HEK293 (cell line): Measurements from ENCODE around the gene GOLGA5.

Experiments used
- CTCF ChIA-PET: fragments of 350-600 bp; formaldehyde crosslinking; extraction: SDS; loops from one replicate; lab custom pipeline; 2021; ENCODE audit warnings: antibody characterized with exemption; lab: Yijun Ruan, JAX
- POLR2A ChIA-PET: fragments of 300-600 bp; formaldehyde crosslinking; extraction: SDS; loops from one replicate; lab custom pipeline; 2020; ENCODE audit warnings: antibody characterized with exemption, inconsistent platforms; lab: Yijun Ruan, JAX
- H3K27ac ChIP-seq: fragments of 200-500 bp; sonication (Bioruptor generic); 2 replicates; pipeline ENCODE4 v1.5.1; 2014; ENCODE audit warnings: low read depth, low read length, control low read depth, inconsistent platforms; ENCODE audit errors: extremely low read depth
- H3K36me3 ChIP-seq, 2 experiments: fragments of 200-500 bp in 1 of 2; sonication (Bioruptor generic) in 1 of 2; 1 replicate in 1 of 2; 2 replicates in 1 of 2; pipeline ENCODE4 v1.5.1; 2014 to 2017; ENCODE audit warnings: inconsistent platforms in 2 of 2, low read length in 2 of 2; ENCODE audit not compliant: control insufficient read depth in 2 of 2, insufficient read depth in 1 of 2
- H3K4me1 ChIP-seq: fragments of 200-500 bp; sonication (Bioruptor generic); 2 replicates; pipeline ENCODE4 v1.5.1; 2014; ENCODE audit warnings: mild to moderate bottlenecking, low read length, inconsistent platforms; ENCODE audit not compliant: control insufficient read depth, insufficient read depth
- H3K4me3 ChIP-seq: 2 replicates; pipeline ENCODE4 v1.5.1; 2011; ENCODE audit warnings: low read depth, mild to moderate bottlenecking, control low read depth, low read length, moderate library complexity
- H3K9me3 ChIP-seq: fragments of 200-500 bp; sonication (Bioruptor generic); 2 replicates; pipeline ENCODE4 v1.5.1; 2014; ENCODE audit warnings: low read depth, low read length, inconsistent platforms; ENCODE audit not compliant: control insufficient read depth, insufficient read depth
- GLI4 ChIP-seq: fragments of 450-650 bp; formaldehyde crosslinking; IDR thresholded peaks from 2 replicates; pipeline ENCODE4 v1.5.1; 2016; ENCODE audit warnings: missing biosample characterization, missing genetic modification characterization
- GLIS2 ChIP-seq: fragments of 450-650 bp; formaldehyde crosslinking; IDR thresholded peaks from 2 replicates; pipeline ENCODE4 v1.5.1; 2016; ENCODE audit warnings: missing biosample characterization, missing genetic modification characterization
- HOXD13 ChIP-seq: sonication (generic); formaldehyde crosslinking; IDR thresholded peaks from 2 replicates; pipeline ENCODE4 v1.8.0; 2022; ENCODE audit warnings: missing genetic modification reagents, borderline replicate concordance
- SETDB1 ChIP-seq: IDR thresholded peaks from one replicate; pipeline ENCODE4 v1.6.1; 2017; ENCODE audit warnings: mild to moderate bottlenecking, low read length, moderate library complexity, mixed read lengths; ENCODE audit not compliant: insufficient read length
- WT1 ChIP-seq: fragments of 450-650 bp; formaldehyde crosslinking; IDR thresholded peaks from 2 replicates; pipeline ENCODE4 v1.5.1; 2016; ENCODE audit warnings: missing biosample characterization, missing genetic modification characterization
- YY1 ChIP-seq: fragments of 450-650 bp; formaldehyde crosslinking; IDR thresholded peaks from 2 replicates; pipeline ENCODE4 v1.5.1; 2018; ENCODE audit warnings: missing biosample characterization, missing genetic modification characterization
- ZBTB1 ChIP-seq: fragments of 450-650 bp; formaldehyde crosslinking; IDR thresholded peaks from 2 replicates; pipeline ENCODE4 v1.5.1; 2016; ENCODE audit warnings: missing biosample characterization, missing genetic modification characterization
- ZBTB20 ChIP-seq: fragments of 450-650 bp; formaldehyde crosslinking; IDR thresholded peaks from 2 replicates; pipeline ENCODE4 v1.5.1; 2016; ENCODE audit warnings: missing biosample characterization, missing genetic modification characterization
- ZNF10 ChIP-seq: fragments of 450-650 bp; formaldehyde crosslinking; IDR thresholded peaks from 2 replicates; pipeline ENCODE4 v1.5.1; 2017; ENCODE audit warnings: missing biosample characterization, missing genetic modification characterization
- ZNF24 ChIP-seq: fragments of 450-650 bp; formaldehyde crosslinking; IDR thresholded peaks from 2 replicates; pipeline ENCODE4 v1.5.1; 2016; ENCODE audit warnings: missing biosample characterization, missing genetic modification characterization
- ZNF248 ChIP-seq: fragments of 450-650 bp; formaldehyde crosslinking; IDR thresholded peaks from 2 replicates; pipeline ENCODE4 v1.5.1; 2017; ENCODE audit warnings: missing biosample characterization, missing genetic modification characterization
- ZNF341 ChIP-seq: fragments of 450-650 bp; formaldehyde crosslinking; IDR thresholded peaks from 2 replicates; pipeline ENCODE4; 2016; ENCODE audit warnings: low read depth, missing biosample characterization, missing genetic modification characterization
- ZNF426 ChIP-seq: fragments of 450-650 bp; formaldehyde crosslinking; IDR thresholded peaks from 2 replicates; pipeline ENCODE4 v1.5.1; 2017; ENCODE audit warnings: missing biosample characterization, missing genetic modification characterization, mild to moderate bottlenecking, inconsistent platforms, moderate library complexity
- ZNF48 ChIP-seq: fragments of 450-650 bp; formaldehyde crosslinking; IDR thresholded peaks from 2 replicates; pipeline ENCODE4 v1.5.1; 2016; ENCODE audit warnings: missing biosample characterization, missing genetic modification characterization
- ZNF560 ChIP-seq: fragments of 450-650 bp; formaldehyde crosslinking; IDR thresholded peaks from 2 replicates; pipeline ENCODE4 v1.5.1; 2017; ENCODE audit warnings: missing biosample characterization, missing genetic modification characterization, borderline replicate concordance
- ZNF600 ChIP-seq: fragments of 450-650 bp; formaldehyde crosslinking; IDR thresholded peaks from 2 replicates; pipeline ENCODE4 v1.5.1; 2016; ENCODE audit warnings: missing biosample characterization, missing genetic modification characterization
- ZNF623 ChIP-seq: fragments of 450-650 bp; formaldehyde crosslinking; IDR thresholded peaks from 2 replicates; pipeline ENCODE4 v1.5.1; 2016; ENCODE audit warnings: missing biosample characterization, missing genetic modification characterization
- ZNF776 ChIP-seq: fragments of 450-650 bp; formaldehyde crosslinking; IDR thresholded peaks from 2 replicates; pipeline ENCODE4 v1.5.0; 2017; ENCODE audit warnings: missing biosample characterization, missing genetic modification characterization, borderline replicate concordance
- ZSCAN23 ChIP-seq: fragments of 450-650 bp; formaldehyde crosslinking; IDR thresholded peaks from 2 replicates; pipeline ENCODE4 v1.5.1; 2016; ENCODE audit warnings: missing biosample characterization, missing genetic modification characterization
- ZSCAN30 ChIP-seq: fragments of 450-650 bp; IDR thresholded peaks from 2 replicates; pipeline ENCODE4 v1.5.1; 2018; ENCODE audit warnings: missing biosample characterization, mild to moderate bottlenecking, missing genetic modification characterization, moderate library complexity
- TF ChIP-seq, protein P1 (sequence below): fragments of 450-650 bp; formaldehyde crosslinking; IDR thresholded peaks from 2 replicates; pipeline ENCODE4 v1.5.1; 2016; ENCODE audit warnings: missing biosample characterization, missing genetic modification characterization, borderline replicate concordance
- TF ChIP-seq, protein P2 (sequence below): fragments of 450-650 bp; formaldehyde crosslinking; IDR thresholded peaks from 2 replicates; pipeline ENCODE4 v1.5.1; 2016; ENCODE audit warnings: missing biosample characterization, missing genetic modification characterization
- TF ChIP-seq, protein P3 (sequence below): fragments of 450-650 bp; formaldehyde crosslinking; IDR thresholded peaks from 2 replicates; pipeline ENCODE4 v1.5.1; 2016; ENCODE audit warnings: missing biosample characterization, missing genetic modification characterization
- TF ChIP-seq, protein P4 (sequence below): fragments of 450-650 bp; formaldehyde crosslinking; IDR thresholded peaks from 2 replicates; pipeline ENCODE4 v1.5.1; 2017; ENCODE audit warnings: missing biosample characterization, missing genetic modification characterization
- TF ChIP-seq, protein P5 (sequence below): fragments of 450-650 bp; formaldehyde crosslinking; IDR thresholded peaks from 2 replicates; pipeline ENCODE4 v1.5.1; 2017; ENCODE audit warnings: missing biosample characterization, missing genetic modification characterization
- TF ChIP-seq, protein P6 (sequence below): fragments of 450-650 bp; formaldehyde crosslinking; IDR thresholded peaks from 2 replicates; pipeline ENCODE4 v1.5.1; 2016; ENCODE audit warnings: missing biosample characterization, missing genetic modification characterization

The GOLGA5 gene, protein sequence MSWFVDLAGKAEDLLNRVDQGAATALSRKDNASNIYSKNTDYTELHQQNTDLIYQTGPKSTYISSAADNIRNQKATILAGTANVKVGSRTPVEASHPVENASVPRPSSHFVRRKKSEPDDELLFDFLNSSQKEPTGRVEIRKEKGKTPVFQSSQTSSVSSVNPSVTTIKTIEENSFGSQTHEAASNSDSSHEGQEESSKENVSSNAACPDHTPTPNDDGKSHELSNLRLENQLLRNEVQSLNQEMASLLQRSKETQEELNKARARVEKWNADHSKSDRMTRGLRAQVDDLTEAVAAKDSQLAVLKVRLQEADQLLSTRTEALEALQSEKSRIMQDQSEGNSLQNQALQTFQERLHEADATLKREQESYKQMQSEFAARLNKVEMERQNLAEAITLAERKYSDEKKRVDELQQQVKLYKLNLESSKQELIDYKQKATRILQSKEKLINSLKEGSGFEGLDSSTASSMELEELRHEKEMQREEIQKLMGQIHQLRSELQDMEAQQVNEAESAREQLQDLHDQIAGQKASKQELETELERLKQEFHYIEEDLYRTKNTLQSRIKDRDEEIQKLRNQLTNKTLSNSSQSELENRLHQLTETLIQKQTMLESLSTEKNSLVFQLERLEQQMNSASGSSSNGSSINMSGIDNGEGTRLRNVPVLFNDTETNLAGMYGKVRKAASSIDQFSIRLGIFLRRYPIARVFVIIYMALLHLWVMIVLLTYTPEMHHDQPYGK

DNA sequence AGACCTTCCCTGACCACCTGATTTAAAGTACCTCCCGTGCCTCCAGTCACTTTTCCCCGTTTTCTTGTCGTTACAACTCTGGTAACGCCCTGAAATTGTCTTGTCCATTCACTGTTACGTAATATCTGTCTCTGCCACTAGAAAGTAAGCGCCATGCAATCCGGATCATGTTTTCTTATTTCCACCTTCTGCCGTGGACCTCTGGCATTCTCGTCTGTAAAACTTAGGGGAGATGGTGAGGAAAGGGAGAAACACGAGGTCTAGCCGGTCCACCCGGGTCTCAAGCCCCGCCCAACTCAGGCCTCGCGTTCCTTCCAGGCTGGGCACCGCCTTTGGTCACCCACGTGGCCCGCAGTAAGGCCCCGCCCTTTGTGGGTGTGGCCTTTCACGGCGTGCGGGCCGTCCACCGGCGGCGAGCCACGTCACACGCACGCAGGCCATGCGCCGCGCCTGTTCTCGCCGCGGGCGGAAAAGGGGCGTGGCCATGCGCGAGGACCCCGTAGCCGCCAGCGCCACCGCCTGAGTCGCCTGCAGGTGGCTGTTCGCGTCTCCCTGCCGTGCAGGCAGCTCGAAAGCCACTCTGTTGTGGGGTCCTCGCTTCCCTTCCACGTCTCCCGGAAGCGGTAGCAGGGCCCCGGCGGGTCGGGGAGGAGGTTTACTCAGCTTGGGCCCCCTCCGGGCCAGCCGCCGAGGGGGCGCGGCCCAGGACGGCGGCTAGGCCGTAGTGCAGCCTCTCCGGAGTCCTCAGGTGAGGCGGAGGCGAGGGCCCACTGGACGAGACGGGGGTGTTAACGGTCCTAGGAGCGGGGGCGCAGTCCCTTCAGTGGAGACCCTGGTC is at the start of gene GOLGA5:
TSS of gene GOLGA5 (plus strand) at position 597 of the 838 bp plus-strand sequence. CDS start 3,133 bp downstream, outside the sequence.
- Histone ChIP-seq H3K4me3 (peak within 1 kb of the TSS; percentile 92), H3K4me1 (peaks cover 4% of the 10 kb centered on the region; the same call in 1 of the 2 replicates), H3K36me3 (peaks cover 8 to 19% of the 10 kb centered on the region in 2 experiments), H3K9me3 (no peaks in the 10 kb centered on the region), H3K27ac (peak within 1 kb of the TSS; percentile 62)
- ChIA-PET POLR2A (interaction anchor here (0.7 to 1.6 kb wide), 3 partner anchors 17 to 414 kb away, joined by 3 to 9 read pairs (median 3); partner anchors contain the start of genes LGMN and UBR7), CTCF (interaction anchor here (0.9 kb wide), 1 partner anchor 107 kb away, joined by 5 read pairs; no protein-coding TSS in a partner anchor)
- TF ChIP-seq, protein P1, sequence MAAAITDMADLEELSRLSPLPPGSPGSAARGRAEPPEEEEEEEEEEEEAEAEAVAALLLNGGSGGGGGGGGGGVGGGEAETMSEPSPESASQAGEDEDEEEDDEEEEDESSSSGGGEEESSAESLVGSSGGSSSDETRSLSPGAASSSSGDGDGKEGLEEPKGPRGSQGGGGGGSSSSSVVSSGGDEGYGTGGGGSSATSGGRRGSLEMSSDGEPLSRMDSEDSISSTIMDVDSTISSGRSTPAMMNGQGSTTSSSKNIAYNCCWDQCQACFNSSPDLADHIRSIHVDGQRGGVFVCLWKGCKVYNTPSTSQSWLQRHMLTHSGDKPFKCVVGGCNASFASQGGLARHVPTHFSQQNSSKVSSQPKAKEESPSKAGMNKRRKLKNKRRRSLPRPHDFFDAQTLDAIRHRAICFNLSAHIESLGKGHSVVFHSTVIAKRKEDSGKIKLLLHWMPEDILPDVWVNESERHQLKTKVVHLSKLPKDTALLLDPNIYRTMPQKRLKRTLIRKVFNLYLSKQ (tag by site-specific recombination) = no peak
- peak; percentile 86 for TF ChIP-seq GLIS2
- peak; percentile 40; the same call in 1 of the 2 replicates for TF ChIP-seq WT1 (tag by site-specific recombination)
- no peak for TF ChIP-seq ZNF776 (tag by site-specific recombination)
- TF ChIP-seq ZNF10 (tag by site-specific recombination) = no peak
- peak; percentile 59 for TF ChIP-seq ZNF341 (tag by site-specific recombination)
- 0 out of 2 replicates have a peak, but pooled peaks have one; percentile 36 for TF ChIP-seq ZNF24 (tag by site-specific recombination)
- TF ChIP-seq ZNF248 = no peak
- TF ChIP-seq ZBTB1 (tag by site-specific recombination) = no peak
- no peak for TF ChIP-seq ZNF623 (tag by site-specific recombination)
- no peak for TF ChIP-seq GLI4 (tag by site-specific recombination)
- TF ChIP-seq YY1 (tag by site-specific recombination) = no peak; the same call in 1 of the 2 replicates
- TF ChIP-seq ZBTB20 = peak; percentile 81; the same call in 1 of the 2 replicates
- peak; percentile 63 for TF ChIP-seq SETDB1
- TF ChIP-seq, protein P2, sequence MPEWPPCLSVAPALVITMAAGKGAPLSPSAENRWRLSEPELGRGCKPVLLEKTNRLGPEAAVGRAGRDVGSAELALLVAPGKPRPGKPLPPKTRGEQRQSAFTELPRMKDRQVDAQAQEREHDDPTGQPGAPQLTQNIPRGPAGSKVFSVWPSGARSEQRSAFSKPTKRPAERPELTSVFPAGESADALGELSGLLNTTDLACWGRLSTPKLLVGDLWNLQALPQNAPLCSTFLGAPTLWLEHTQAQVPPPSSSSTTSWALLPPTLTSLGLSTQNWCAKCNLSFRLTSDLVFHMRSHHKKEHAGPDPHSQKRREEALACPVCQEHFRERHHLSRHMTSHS (tag by site-specific recombination) = no peak
- no peak for TF ChIP-seq ZNF48 (tag by site-specific recombination)
- no peak for TF ChIP-seq ZNF560 (tag by site-specific recombination)
- TF ChIP-seq, protein P3, sequence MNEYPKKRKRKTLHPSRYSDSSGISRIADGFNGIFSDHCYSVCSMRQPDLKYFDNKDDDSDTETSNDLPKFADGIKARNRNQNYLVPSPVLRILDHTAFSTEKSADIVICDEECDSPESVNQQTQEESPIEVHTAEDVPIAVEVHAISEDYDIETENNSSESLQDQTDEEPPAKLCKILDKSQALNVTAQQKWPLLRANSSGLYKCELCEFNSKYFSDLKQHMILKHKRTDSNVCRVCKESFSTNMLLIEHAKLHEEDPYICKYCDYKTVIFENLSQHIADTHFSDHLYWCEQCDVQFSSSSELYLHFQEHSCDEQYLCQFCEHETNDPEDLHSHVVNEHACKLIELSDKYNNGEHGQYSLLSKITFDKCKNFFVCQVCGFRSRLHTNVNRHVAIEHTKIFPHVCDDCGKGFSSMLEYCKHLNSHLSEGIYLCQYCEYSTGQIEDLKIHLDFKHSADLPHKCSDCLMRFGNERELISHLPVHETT (tag by site-specific recombination) = 0 out of 2 replicates have a peak, but pooled peaks have one; percentile 18
- TF ChIP-seq ZSCAN30 (tag by site-specific recombination) = peak; percentile 80
- no peak for TF ChIP-seq ZNF426
- TF ChIP-seq HOXD13 (CRISPR knock-in tag) = no peak
- TF ChIP-seq, protein P4, sequence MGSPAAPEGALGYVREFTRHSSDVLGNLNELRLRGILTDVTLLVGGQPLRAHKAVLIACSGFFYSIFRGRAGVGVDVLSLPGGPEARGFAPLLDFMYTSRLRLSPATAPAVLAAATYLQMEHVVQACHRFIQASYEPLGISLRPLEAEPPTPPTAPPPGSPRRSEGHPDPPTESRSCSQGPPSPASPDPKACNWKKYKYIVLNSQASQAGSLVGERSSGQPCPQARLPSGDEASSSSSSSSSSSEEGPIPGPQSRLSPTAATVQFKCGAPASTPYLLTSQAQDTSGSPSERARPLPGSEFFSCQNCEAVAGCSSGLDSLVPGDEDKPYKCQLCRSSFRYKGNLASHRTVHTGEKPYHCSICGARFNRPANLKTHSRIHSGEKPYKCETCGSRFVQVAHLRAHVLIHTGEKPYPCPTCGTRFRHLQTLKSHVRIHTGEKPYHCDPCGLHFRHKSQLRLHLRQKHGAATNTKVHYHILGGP (tag by site-specific recombination) = no peak
- TF ChIP-seq, protein P5, sequence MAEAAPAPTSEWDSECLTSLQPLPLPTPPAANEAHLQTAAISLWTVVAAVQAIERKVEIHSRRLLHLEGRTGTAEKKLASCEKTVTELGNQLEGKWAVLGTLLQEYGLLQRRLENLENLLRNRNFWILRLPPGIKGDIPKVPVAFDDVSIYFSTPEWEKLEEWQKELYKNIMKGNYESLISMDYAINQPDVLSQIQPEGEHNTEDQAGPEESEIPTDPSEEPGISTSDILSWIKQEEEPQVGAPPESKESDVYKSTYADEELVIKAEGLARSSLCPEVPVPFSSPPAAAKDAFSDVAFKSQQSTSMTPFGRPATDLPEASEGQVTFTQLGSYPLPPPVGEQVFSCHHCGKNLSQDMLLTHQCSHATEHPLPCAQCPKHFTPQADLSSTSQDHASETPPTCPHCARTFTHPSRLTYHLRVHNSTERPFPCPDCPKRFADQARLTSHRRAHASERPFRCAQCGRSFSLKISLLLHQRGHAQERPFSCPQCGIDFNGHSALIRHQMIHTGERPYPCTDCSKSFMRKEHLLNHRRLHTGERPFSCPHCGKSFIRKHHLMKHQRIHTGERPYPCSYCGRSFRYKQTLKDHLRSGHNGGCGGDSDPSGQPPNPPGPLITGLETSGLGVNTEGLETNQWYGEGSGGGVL (tag by site-specific recombination) = peak; percentile 37; the same call in 1 of the 2 replicates
- TF ChIP-seq ZSCAN23 (tag by site-specific recombination) = no peak
- TF ChIP-seq, protein P6, sequence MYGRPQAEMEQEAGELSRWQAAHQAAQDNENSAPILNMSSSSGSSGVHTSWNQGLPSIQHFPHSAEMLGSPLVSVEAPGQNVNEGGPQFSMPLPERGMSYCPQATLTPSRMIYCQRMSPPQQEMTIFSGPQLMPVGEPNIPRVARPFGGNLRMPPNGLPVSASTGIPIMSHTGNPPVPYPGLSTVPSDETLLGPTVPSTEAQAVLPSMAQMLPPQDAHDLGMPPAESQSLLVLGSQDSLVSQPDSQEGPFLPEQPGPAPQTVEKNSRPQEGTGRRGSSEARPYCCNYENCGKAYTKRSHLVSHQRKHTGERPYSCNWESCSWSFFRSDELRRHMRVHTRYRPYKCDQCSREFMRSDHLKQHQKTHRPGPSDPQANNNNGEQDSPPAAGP = peak; percentile 35; the same call in 1 of the 2 replicates
- TF ChIP-seq ZNF600 = peak; percentile 56; the same call in 1 of the 2 replicates
